Activated T-cell treated with anti-CD3 and anti-CD28 coated beads, Interleukin-2, amount 50 U/mL, for 24 hours (primary cell): ENCODE results near the gene SEMG1.

Experiments used
- DNase-seq: peaks from one replicate; pipeline ENCODE4 v3.0.0-alpha.2; 2020
- H3K27ac Mint-ChIP-seq: 2 replicates; pipeline ENCODE4 v1.8.0; 2020; ENCODE audit warnings: mild to moderate bottlenecking, mixed read lengths
- H3K27me3 Mint-ChIP-seq: 2 replicates; pipeline ENCODE4 v1.8.0; 2020; ENCODE audit warnings: mixed read lengths
- H3K36me3 Mint-ChIP-seq: 2 replicates; pipeline ENCODE4 v1.8.0; 2020; ENCODE audit warnings: low read depth, mixed read lengths
- H3K4me1 Mint-ChIP-seq: 2 replicates; pipeline ENCODE4 v1.8.0; 2020; ENCODE audit warnings: low read depth, mixed read lengths
- H3K4me3 Mint-ChIP-seq: 2 replicates; pipeline ENCODE4 v1.8.0; 2020; ENCODE audit warnings: mild to moderate bottlenecking, moderate library complexity, mixed read lengths
- H3K9me3 Mint-ChIP-seq: 2 replicates; pipeline ENCODE4 v1.8.0; 2020; ENCODE audit warnings: mixed read lengths

Gene SEMG1, protein sequence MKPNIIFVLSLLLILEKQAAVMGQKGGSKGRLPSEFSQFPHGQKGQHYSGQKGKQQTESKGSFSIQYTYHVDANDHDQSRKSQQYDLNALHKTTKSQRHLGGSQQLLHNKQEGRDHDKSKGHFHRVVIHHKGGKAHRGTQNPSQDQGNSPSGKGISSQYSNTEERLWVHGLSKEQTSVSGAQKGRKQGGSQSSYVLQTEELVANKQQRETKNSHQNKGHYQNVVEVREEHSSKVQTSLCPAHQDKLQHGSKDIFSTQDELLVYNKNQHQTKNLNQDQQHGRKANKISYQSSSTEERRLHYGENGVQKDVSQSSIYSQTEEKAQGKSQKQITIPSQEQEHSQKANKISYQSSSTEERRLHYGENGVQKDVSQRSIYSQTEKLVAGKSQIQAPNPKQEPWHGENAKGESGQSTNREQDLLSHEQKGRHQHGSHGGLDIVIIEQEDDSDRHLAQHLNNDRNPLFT

GRCh38 chr20:45206725-45207124 lies at the start of gene SEMG1:
SEMG1 (plus strand) TSS chr20:45207033; CDS start chr20:45207054, 21 bp downstream.
- H3K4me3 Mint-ChIP-seq = no peak within 1 kb of the TSS
- H3K27me3 Mint-ChIP-seq = peaks cover 50% of the 10 kb centered on the region
- H3K4me1 Mint-ChIP-seq = no peaks in the 10 kb centered on the region
- H3K9me3 Mint-ChIP-seq = peaks cover 5% of the 10 kb centered on the region
- H3K36me3 Mint-ChIP-seq = no peaks in the 10 kb centered on the region
- no peak within 1 kb of the TSS for H3K27ac Mint-ChIP-seq
- DNase-seq = no peak

- no peaks in the 10 kb centered on the region for H3K4me1 Mint-ChIP-seq
- no peak overlapping the region for H3K27ac Mint-ChIP-seq
- peaks cover 26% of the 10 kb centered on the region for H3K9me3 Mint-ChIP-seq
- peaks cover 64% of the 10 kb centered on the region for H3K27me3 Mint-ChIP-seq
- no peak for DNase-seq
- H3K36me3 Mint-ChIP-seq = no peaks in the 10 kb centered on the region
- no peak overlapping the region for H3K4me3 Mint-ChIP-seq
Measured at GRCh38 chr20:45157962-45158361, 48.9 kb upstream of the SEMG1 start.

DNA sequence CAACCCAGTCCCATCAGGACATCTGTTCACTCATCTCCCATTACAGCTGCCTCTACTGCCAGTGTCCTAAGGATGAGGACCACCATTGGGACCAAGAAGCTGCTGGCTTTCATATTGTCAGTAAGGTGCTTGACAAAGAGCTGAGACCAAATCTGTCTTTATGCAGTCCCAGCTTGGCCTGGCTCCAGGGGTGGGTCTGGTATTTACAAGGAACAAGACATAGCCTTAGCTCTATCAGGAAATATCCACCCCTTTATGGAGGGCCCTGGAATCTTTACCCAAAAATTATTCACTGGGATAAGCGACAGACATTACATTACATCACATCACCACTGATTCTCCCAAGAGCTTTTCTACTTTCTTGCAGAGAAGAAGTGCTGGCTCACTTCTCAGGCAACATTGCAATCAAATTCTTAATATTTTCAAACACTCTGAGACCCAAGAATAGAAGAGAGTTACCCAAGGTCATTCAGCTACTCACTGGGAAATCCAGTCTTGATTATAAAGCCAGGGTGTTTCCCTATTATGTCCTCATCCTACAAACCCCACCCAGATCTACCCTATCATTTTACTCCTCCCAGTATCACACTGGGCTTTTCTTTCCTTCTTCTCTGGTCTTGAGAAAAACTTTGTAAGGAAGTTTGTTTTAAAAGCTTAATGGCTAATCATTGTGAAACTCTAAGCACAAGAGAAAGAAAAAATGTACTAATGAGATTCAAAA lies 43.6 kb upstream of the SEMG1 start:
- H3K27me3 Mint-ChIP-seq = peaks cover 63% of the 10 kb centered on the region
- no peak for DNase-seq
- H3K27ac Mint-ChIP-seq = no peak overlapping the region
- H3K4me3 Mint-ChIP-seq = no peak overlapping the region
- H3K4me1 Mint-ChIP-seq = no peaks in the 10 kb centered on the region
- H3K36me3 Mint-ChIP-seq = no peaks in the 10 kb centered on the region
- H3K9me3 Mint-ChIP-seq = peaks cover 26% of the 10 kb centered on the region

DNA sequence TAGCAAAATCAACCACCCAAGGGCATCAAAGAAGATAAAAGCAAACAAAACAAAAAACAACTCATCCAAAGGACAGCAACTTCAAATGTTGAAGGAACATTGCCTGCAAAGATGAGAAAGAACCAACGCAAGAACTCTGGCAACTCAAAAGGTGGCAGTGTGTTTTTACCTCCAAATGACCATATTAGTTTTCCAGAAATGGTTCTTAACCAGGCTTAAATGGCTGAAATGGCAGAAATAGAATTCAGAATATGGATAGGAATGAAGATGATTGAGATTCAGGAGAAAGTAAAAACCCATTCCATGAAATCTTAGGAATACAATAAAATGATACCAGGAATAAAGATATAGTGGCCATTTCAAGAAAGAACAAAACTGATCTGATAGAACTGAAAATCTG lies 41.9 kb upstream of the SEMG1 start:
- Mint-ChIP-seq H3K27me3 (peaks cover 71% of the 10 kb centered on the region), H3K27ac (no peak overlapping the region), H3K9me3 (peaks cover 15% of the 10 kb centered on the region), H3K4me1 (no peaks in the 10 kb centered on the region), H3K4me3 (no peak overlapping the region), H3K36me3 (no peaks in the 10 kb centered on the region)
- no peak for DNase-seq

GRCh38 chr20:45173522-45173921 lies 33.3 kb upstream of the SEMG1 start:
- Mint-ChIP-seq H3K27me3 (peaks cover 41% of the 10 kb centered on the region), H3K4me3 (no peak overlapping the region), H3K9me3 (peaks cover 4% of the 10 kb centered on the region), H3K4me1 (no peaks in the 10 kb centered on the region), H3K36me3 (no peaks in the 10 kb centered on the region), H3K27ac (no peak overlapping the region)
- no peak for DNase-seq

DNA sequence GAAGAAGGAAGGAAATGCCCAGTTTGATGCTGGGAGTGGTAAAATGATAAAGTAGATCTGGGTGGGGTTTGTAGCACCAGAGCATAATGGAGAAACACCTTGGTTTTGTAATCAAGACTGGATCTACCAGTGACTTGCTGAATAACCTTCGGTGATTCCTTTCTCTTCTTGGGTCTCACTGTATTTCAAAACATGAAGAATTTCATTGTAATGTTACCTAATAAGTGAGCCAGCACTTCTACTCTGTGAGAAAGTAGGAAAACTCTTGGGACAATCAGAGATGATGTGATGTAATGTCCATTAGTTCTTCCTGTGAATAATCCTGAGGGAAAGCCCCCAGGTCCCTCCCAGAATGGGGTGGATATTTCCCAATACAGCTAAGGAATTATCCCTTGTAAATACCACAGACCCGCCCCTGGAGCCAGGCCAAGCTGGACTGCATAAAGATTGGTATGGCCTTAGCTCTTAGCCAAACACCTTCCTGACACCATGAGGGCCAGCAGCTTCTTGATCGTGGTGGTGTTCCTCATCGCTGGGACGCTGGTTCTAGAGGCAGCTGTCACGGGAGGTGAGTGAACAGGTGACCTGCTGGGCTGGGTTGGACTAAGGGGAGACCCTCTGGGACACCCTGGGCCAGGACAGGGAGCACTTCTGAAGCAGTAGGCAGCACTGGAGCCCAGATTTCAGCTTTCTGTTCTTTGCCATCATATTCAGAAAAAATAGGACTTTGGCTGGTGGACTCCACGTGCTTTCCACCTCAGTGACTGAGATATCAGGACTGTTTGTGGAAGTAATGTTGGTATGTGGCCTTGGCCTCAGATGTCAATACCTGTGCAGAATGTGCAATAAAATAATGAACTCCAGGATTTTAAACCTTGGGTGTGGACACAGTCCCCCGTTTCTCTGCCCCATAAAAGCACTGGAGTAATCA lies 32.1 kb upstream of the SEMG1 start, which contains the start of gene PI3:
Gene PI3 (plus strand): TSS at position 469 of the 931 bp plus-strand sequence. CDS start 21 bp downstream, at position 490.
- H3K4me1 Mint-ChIP-seq = no peaks in the 10 kb centered on the region
- no peak within 1 kb of the TSS for H3K4me3 Mint-ChIP-seq
- DNase-seq = no peak
- no peak within 1 kb of the TSS for H3K27ac Mint-ChIP-seq
- H3K9me3 Mint-ChIP-seq = peaks cover 4% of the 10 kb centered on the region
- peaks cover 34% of the 10 kb centered on the region for H3K27me3 Mint-ChIP-seq
- no peaks in the 10 kb centered on the region for H3K36me3 Mint-ChIP-seq

DNA sequence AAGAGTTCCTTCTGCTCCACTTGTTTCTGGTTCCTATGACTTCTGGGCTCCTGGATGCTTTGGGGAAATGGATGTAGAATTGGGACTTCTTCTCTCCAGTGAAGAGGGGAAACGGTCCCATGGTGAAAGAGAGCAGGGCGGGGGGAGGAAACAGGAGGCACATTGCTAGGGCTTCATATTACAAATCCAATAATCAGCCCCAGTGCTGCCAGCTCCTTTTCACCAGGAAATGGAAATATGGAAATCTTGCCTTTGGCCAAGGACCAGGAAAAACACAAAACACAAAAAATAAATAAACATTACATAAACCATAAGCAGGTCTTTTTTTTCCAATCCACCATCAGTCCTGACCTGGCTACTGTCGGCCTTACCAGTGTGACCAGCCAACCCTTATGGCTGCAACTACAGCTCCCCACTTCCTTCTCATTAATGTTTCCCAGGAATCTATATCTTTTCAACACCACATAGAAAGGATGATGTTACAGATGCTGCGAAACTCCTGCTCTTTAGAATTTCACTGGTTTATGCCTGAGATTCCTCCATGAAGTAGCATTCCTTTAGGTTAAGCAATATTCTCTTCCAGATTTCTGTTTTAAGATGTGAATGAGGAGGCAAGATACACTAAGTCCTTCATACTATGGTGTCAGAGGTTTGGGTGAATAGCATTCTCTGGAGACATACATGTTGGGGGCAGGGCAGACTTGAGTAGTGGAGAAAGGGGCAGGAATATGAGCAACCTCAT lies 30.1 kb upstream of the SEMG1 start:
- no peaks in the 10 kb centered on the region for H3K4me1 Mint-ChIP-seq
- H3K9me3 Mint-ChIP-seq = no peaks in the 10 kb centered on the region
- H3K27ac Mint-ChIP-seq = no peak overlapping the region
- no peaks in the 10 kb centered on the region for H3K36me3 Mint-ChIP-seq
- no peak overlapping the region for H3K4me3 Mint-ChIP-seq
- DNase-seq = no peak
- H3K27me3 Mint-ChIP-seq = peaks cover 18% of the 10 kb centered on the region

DNA sequence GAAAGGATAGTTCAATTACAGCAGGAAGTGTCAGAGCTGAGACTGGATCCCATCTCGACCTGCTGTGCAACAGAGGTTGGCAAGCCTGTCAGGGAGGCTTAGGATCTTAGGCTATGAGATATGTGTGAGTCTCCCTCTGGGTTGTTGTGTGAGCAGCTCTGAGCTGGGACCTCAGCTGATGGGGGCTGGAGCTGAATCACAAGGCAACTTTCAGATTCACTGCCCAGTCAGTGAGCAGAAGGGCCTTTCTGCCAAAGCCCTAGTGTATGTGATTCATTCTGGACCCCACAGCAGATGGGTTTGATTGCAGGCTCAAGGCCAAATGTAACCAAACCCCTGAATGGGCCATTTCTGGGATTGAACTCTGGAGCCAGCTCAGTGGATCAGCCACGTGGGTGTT lies 27.7 kb upstream of the SEMG1 start:
- no peaks in the 10 kb centered on the region for H3K36me3 Mint-ChIP-seq
- peaks cover 10% of the 10 kb centered on the region for H3K27me3 Mint-ChIP-seq
- H3K4me1 Mint-ChIP-seq = no peaks in the 10 kb centered on the region
- H3K27ac Mint-ChIP-seq = no peak overlapping the region
- no peak overlapping the region for H3K4me3 Mint-ChIP-seq
- no peak for DNase-seq
- no peaks in the 10 kb centered on the region for H3K9me3 Mint-ChIP-seq

GRCh38 chr20:45181639-45182038 lies 25.2 kb upstream of the SEMG1 start:
- Mint-ChIP-seq H3K4me1 (no peaks in the 10 kb centered on the region), H3K27ac (no peak overlapping the region), H3K9me3 (no peaks in the 10 kb centered on the region), H3K27me3 (peaks cover 2% of the 10 kb centered on the region), H3K36me3 (no peaks in the 10 kb centered on the region), H3K4me3 (no peak overlapping the region)
- DNase-seq = no peak

- H3K27ac Mint-ChIP-seq = no peak overlapping the region
- no peak for DNase-seq
- no peak overlapping the region for H3K4me3 Mint-ChIP-seq
- no peaks in the 10 kb centered on the region for H3K4me1 Mint-ChIP-seq
- H3K27me3 Mint-ChIP-seq = peaks cover 2% of the 10 kb centered on the region
- no peaks in the 10 kb centered on the region for H3K36me3 Mint-ChIP-seq
- H3K9me3 Mint-ChIP-seq = no peaks in the 10 kb centered on the region
Measured at GRCh38 chr20:45183084-45183483, 23.7 kb upstream of the SEMG1 start.

DNA sequence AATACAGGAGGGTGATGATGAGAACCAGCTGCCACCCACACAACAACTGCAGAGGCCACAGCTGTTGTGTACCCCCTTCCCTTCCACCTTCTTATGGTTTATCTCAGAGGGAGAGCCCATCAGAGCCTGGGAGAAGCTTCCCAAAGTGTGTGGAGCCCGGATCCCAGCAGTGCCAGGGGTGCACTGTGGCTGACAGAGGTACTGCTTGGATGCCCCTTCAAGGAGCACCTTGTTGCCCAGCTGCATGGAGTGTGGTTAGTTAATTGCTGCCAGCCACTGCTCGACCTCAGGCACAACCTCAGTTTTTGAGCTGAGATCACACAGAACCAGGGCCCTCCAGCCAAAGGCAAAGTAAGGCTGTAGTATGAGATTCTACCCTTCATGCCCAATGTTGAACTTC lies 19.1 kb upstream of the SEMG1 start:
- Mint-ChIP-seq H3K27ac (no peak overlapping the region), H3K4me3 (no peak overlapping the region), H3K27me3 (peaks cover 10% of the 10 kb centered on the region), H3K4me1 (no peaks in the 10 kb centered on the region), H3K9me3 (no peaks in the 10 kb centered on the region), H3K36me3 (no peaks in the 10 kb centered on the region)
- DNase-seq = no peak

DNA sequence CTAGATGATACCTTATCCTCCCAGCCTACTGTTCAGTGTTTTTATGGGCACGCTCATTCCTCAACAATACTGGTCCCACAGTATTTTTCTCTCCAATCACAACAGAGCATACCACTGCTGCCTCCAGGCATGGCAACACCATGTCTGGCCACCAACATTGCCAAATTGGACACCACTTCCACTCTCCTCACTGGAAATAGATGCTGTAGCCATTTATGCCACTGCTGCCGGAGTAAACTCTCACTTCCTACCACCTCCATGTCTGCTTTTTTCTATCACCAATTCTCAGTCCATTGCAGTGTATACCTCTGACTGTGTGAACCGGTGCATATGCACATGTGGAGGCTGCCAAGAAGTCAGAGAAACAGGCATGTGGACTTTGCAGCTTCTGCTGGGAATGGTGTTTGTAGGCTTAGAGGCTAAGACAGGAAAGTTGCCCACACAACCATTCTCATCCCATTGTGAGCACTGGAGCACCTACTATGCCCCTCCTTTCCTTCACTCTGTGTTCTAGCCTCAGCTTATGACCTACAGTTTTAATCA lies 17.7 kb upstream of the SEMG1 start:
- DNase-seq = no peak
- Mint-ChIP-seq H3K4me1 (no peaks in the 10 kb centered on the region), H3K9me3 (no peaks in the 10 kb centered on the region), H3K4me3 (no peak overlapping the region), H3K27ac (no peak overlapping the region), H3K27me3 (peaks cover 16% of the 10 kb centered on the region), H3K36me3 (no peaks in the 10 kb centered on the region)

- H3K4me1 Mint-ChIP-seq = no peaks in the 10 kb centered on the region
- no peaks in the 10 kb centered on the region for H3K9me3 Mint-ChIP-seq
- no peak overlapping the region for H3K27ac Mint-ChIP-seq
- H3K36me3 Mint-ChIP-seq = no peaks in the 10 kb centered on the region
- H3K27me3 Mint-ChIP-seq = peaks cover 17% of the 10 kb centered on the region
- no peak overlapping the region for H3K4me3 Mint-ChIP-seq
- DNase-seq = no peak
Measured at GRCh38 chr20:45189861-45190260, 17.0 kb upstream of the SEMG1 start.
